NCI-H510A (cell line): ENCODE results near the gene SAMD14.

Source experiments
- DNase-seq: peaks from one replicate; lab custom pipeline; 2025; lab: John Stamatoyannopoulos, UW

SAMD14 gene

DNA sequence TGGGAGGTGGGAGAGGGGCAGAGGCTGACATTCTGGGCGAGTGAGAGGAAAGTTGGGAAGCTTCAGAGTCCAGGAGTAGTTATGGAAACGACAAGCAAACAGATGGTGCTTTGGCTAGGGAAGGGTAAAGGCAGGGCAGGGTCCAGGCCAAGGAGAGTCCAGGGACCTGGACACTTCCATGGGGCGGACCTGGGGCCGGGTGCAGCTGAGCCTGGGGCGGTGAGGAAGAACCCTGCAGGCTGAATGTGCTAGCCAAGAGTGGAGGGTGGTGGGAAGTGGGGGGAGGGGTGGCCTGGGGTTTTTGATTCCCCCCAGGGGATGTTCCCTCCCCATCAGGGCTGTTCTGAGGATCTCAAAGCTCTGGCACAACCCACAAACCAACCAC is 17.9 kb upstream of the SAMD14 start:
- DNase-seq = no peak

DNA sequence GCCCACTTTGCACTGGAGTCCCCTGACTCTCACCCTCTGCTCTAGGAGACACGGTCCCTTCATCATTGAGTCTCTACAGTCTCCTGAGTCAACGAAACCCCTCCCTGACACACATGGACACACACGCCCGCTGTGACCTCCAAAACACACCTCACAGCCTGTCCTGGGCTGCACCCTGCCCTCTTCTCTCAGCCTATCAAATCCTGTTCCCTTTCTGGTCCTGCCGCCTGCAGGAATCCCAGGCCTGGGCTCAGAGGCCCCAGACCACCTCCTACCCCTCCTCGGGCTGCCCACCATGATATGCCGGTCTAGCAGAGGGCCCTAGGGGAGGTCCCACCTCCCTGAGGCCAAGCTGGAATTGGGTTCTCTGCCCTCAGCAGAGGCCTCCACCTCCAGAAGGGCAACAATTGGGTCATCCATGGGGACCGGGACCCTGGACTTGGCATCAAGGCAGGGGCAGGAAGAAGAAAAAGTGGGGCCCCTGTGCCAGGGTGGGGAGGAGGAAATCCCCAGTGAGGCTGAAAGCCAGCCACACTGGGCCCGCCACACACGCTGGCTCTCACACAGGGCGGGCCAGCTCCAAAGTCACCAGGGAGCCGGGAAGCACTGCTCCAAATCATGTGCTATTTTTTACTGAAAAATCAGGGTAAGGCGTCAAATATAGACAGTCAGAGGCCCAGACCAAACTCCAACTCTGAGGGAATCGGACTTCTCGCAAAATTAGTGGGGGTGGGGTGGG is 17.1 kb upstream of the SAMD14 start:
- no peak for DNase-seq

DNA sequence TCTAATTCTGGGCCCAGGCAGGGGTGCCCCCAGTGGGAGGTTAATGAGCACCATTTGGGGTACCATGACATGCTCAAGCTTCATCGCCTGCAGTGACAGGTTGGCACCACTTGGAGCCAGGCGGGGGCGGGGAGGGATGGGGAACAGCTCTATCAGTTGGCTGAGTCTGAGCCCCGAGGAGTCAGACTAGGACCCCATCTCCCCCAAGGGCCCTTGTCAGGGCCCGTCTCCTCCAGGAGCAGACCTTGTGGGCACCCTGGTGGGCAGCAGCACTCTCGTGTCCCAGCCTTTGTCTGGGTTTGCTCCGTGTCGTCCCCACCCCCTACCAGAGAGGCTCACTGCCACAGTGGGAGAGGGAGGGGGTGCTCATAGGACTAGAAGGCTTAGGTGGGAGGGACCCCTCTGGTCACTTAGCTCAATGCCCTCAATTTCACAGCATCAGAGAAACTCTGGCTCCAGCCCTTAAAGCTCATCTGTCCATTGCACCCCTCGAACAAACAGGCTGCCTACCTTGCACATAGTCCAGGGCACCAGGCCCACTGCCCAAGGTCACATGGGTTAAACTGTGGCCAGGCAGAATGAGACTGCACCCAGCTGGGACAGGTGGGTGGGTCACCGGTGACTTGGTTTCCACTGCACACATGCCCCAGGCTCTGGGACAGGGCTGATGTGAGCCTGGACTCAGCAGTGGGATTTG is 16.4 kb upstream of the SAMD14 start:
- DNase-seq = no peak

DNA sequence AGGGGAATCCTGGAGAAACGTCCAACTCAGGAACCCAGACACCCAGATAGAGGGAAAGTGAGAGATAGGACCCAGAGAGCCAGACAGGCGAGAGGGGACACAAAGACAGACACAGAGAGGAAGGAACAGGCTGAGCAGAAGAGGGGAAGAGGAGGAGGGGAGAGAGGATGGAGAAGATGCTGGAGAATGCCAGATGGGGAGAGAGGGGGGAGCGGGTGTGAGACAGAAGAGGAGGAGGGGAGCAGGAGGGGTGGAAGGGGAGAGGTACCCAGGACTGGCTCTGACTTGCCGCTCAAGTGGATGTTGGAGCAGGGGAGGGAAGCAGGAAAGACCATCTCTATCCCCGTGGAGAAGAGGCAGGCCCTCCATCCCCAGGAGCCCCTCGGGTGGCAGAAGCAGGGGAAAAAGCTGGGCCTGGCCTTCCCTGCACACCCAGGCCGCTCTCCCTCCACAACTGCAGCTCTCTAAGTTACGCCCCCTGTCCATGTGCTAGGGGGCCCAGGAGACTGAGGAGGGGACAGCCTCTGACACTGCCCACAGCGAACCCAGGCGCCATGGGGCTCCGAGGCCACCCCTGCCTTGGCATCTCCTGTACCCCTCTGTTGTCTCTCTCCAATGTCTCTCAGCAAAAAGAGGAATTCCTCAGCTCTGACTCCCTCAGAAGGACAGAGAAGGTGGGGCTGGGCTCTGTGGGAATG is 15.7 kb upstream of the SAMD14 start:
- DNase-seq = no peak

DNA sequence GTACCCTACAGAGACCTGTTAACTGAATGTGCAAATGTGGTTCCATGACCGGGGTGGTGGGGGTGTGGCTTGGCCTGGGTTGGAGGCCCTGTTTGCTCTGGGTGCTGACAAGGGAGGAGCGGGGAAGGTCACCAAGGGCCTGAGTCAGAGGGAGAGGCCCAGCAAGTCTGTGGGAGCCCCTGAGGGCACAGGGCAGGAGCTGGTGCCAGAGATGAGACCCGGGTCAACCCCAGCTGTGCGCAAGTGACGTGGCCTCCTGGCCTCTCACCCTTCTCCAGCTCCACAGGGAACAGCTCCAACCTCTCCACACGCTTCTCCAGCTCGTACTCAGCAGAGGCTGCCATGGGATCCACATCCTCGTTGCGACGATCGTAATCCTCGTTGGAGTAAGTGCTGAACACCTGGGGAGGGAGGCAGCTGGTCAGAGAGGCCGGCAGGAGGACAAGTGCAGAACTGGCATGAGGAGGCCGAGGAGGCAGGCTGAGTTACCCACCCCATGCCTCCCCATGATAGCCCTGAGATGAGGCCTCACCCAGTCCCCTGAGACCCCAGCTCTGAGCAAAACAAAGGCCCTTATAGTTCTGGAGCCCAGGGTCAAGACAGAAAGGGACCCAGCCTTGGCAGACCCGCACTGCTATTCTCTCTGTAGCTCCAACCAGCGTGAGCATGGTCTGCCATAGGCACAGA is 15.0 kb upstream of the SAMD14 start:
- no peak for DNase-seq

DNA sequence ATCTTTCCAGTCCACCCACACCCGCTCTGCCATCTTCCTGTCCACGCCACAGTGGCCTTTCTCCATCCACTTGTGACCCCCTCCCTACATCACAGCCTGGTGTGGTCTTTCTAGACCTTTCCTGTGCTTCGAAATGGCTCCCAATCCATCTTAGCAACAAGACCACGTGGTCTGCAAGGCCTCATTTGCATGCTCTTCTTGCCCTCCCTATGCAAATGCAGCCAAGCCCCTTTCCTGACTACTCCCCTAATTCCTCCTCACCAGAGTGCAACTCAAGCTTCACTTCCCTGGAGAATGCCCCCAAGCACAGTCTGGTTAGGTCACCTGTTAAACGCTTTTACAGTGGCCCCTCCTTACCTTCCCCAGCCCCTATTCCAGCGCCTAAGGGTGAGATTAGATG is 14.4 kb upstream of the SAMD14 start:
- DNase-seq = no peak

DNA sequence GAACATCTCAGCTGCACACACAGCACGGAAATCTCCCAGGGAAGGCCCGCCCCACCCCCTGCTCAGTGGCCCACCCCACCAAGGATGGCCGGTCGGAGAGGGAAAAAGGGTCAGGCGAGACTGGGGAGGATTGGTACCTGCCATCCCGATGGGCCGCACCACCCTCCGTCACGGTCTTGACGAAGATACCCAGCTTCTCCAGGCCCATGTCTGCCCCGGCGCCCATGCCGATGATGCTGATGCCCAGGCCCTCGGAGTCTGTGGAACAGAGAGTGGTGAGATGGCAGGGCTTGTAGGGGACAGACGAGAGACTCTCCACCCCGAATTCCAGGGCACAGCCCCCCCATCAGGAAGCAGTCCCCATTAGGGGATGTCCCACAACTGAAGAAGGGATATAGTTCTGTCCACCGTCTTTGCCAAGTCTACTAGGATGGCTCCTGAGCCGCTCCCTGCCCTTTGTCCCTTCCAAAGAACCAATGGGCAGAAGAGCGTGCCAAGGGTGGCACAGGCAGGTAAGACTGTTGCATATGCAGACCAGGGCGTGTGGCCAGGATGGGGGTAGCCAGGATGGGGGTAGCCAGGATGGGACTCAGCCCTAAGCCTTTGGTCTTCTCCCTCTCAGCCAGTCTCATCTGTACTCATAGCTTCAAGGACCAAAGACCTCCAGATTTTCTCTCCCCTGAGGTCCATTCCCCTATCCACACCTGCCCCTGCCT is 13.7 kb upstream of the SAMD14 start:
- no peak for DNase-seq

DNA sequence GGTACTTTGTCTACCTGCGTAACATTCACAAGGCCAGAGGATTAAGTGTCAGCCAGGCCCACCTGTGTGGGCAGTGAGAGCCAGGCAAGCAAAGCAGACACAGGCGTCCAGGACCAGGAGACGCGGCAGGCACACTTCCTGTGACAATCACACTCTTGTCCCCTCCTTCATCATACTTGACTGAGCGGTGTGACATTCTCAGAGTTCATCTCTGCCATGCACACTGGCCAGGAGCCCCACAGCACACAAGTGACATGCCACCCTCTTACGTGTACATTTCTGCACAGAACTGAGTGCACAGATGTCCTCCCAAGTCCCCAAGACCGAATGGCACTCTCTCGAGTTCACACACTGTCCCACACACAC is 11.8 kb upstream of the SAMD14 start:
- DNase-seq = no peak

DNA sequence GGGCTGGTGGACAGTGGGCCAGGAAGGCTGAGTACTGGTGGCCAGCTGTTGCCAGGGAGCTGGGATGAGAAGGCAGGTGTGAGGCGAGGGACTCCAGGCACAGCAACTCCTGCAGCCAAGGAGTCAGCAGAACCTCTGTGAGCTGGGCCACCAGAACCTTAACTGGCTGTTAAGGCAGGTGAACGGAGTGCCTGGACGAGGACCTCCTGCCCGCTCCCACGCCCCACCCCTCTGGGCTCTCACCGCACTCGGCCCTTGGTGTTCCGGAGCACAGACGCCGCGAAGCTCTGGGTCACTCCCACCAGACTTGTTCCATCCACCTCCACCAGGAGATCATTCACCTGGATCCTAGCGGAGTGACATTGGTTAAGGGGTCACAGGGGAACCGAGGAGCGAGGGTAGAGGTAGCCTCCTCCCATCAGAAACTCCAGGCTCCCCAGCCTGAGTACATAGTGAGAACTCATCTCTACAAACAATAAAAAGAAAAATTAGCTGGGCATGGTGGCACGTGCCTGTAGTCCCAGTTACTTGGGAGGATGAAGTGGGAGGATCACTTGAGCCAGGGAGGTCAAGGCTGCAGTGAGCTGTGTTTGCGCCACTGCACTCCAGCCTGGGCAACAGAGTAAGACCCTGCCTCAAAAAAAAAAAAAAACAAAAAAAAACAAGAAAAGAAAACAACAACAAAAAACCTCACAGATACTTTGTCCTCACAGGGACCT is 11.2 kb upstream of the SAMD14 start:
- no peak for DNase-seq

DNA sequence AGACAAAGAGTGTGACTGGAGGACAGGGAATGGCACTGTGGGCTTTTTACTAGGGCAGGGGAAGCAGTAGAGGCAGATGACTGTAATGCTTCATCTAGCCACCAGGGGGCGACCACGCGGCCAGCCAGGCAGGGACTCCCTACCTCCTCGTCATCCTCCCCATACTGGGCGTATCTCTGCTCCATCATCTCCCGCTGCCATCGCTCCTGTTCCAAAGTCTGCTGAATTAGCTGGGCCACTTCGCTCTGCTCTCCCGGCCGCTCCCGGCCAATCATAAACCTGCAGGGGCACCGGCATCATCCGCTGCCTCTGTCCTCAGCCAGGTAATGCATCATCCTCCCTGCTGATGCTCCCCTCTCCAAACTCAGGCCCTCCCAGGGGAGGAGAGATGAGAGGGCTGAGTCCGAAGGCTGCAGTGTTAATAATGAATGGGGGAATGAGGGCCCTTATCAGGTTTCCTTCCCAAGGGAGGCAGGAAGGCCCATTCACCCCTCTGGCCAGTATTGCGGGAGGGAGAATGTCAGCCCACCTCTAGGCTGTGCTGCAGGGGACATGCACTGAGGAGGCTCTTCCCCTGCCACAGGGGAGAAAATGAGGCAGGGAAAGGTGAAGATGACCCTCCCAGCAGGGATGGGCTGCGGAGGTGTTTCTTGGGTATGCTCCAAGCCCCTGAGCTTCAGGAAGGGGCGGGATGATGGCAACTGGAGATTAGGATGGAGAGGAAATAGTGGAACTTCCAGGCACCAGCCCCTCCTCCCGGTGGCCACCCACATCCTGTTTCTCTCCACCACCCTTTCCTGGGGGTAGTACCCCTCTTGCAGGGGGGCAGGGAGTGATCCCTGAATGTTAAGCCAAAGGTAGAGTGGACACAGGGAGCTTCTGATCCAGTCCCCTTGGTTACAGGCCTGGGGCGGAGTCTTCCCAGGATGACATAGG is 10.3 kb upstream of the SAMD14 start:
- DNase-seq = peak; percentile 19

DNA sequence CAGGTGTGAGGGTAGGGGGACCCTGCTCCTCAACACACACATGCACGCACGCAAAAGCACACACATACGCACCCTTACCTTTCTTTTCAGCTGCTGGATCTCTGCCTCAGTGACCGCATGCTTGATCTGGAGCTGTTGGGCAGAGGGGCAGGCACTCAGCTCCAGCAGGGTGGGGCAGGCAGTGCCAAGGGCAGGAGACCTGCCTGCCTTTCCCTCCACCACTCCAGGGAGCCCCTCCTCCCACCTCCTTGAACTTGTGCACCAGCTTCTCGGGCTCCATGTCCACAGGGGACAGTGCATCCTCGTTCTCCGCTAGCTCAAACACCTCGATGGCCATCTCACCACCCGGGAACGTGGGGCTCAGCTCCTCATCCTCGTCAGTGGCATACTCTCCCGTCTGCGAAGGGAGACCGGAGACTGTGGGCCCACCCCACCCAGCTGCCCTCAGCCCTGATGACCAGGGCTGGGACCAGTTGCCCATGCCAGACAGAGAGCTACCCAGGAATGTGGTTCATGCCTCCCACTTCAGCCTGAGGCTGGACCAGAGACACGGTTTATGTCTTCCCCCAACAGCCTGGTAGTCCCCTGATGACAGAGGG is 9.3 kb upstream of the SAMD14 start:
- DNase-seq = no peak

DNA sequence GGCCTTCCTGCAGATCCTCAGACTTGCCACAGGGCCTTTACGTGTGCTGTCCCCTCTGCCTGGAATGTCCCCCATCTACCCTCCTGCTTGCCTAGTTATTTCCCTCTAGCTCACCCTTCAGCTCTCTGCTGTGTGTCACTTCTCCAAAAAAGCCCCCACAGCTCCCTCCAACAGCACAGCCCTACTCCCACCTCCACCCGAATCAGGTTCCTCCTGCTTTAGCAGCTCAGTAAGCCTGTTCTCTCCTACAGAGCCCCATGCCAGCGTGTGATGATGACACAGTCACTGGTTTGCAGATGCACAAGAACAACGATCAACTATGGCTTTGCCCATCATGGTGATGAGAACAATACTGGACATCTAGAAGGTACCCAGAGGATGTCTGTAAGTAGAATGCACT is 7.1 kb upstream of the SAMD14 start:
- no peak for DNase-seq

DNA sequence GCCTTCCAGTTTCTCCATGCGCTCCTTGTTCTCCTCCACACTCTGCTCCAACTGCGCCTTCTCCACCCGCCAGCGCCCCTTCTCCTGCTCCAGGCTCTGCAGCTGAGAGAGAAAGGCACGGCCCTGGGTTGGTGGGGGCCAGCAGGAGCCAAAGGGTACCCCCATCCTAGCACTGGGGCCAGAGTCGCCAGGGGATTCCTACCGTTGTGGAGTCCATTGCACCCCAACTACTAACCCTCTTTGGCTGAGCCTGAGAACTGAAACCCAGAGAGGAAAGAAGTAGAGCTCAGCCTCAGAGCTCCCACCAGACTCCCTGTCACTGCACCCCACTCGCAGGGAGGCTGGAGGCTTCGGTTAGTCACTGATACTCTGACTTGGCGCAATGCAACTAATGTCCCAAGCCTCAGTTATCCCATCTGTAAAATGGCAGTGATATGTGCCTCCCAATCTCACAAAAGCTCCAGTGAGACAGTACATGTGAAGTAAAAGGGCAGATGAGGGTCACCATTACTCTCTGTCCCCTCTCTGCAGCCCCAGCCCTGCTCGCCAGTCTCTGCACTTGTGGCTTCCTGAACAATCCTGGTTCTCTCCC is 6.2 kb upstream of the SAMD14 start:
- DNase-seq = no peak

DNA sequence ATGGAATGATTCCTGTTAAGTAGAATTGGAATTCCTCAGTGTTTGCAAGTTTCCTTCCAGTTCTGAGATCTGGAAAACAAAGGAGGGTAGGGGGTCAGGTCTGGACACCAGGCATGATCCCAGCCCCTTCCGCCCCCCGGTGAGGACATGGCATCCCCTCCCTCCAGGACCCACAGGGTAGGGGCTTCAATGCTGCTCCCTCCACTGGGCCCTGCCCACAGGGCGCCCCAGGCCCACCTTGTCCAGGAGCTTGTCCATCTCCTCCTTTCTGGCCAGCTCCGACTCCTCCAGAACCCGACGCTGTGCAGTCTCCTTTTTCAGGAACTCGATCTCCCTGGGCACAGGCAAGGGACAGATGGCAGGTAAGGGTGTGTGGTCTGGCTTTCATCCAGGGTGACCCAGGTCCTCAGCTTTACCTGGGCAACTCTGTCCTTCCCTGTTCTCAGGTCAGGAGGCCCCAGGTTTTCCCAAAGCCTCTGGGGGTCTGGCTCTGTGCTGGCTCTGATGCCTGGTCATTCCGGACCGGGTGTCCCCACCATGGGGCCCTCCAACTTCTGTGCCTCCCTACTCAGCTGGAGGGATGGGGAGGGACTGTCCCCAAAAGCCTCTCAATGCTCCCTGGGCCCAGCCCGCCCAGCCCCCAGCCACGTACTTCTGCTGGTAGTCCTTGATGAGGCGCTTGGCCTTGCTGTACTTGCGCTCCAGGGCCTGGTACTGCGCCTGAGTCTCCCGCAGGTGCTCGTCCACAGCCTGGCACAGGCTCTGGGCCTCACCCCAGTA is 5.5 kb upstream of the SAMD14 start:
- no peak for DNase-seq

DNA sequence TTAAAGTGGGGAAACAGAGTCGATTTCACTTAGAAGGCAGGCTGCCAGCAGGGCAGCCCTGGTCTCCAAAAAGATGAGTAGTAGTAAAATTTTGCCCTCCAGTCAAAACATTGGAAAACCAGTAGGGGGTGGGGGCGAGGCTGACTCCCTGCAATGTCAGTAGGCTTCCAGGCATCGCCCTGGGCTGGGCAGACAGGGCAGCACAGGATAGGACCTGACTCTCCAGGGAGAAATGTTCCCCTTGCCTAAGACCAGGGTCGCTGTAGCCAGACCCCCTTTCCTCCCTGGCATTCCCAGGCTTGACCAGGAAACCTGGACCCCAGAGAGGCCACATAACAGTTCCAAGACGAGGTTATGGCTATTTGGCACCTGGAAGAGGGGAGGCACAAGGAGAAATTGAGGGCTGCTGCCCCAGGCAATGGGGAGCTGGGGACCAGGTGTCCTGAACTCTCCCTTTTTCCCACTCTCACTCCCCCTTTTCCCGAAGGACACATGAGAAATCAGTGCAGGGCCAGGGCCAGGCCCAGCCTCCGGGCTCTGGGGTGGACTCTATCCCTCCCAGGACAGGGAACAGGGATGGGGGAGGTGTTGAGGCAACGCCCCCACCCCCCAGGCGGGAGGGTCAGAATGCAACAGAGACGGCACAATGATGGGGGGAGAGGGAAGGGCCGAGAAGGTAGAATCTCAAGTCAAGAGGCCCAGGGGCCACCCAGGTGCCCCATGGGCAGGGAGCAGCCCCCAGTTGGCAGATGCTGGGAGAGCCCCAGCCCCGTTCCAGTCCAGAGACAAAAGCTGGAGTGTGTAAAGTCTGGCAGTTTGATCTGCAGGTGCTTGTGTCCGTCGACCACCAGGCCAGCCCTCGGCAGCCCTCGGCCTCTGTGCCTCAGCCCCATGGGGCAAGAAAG is 4.5 kb upstream of the SAMD14 start:
- no peak for DNase-seq

DNA sequence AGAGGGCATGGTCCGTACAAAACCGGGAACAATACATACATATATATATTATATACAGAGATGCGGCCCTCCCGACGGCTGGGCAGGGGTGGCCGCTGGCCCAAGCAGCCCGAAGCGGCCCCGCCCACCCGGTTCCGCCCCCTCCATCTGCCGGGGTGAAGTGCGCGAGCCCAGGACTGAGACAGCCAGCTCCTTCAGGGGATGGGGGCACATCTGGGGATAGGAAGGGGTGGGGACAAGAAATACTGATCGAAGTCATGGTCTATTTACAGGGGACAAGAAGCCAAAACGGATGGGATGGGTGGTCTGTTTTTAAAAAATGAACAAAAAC is 3.8 kb upstream of the SAMD14 start:
- no peak for DNase-seq

DNA sequence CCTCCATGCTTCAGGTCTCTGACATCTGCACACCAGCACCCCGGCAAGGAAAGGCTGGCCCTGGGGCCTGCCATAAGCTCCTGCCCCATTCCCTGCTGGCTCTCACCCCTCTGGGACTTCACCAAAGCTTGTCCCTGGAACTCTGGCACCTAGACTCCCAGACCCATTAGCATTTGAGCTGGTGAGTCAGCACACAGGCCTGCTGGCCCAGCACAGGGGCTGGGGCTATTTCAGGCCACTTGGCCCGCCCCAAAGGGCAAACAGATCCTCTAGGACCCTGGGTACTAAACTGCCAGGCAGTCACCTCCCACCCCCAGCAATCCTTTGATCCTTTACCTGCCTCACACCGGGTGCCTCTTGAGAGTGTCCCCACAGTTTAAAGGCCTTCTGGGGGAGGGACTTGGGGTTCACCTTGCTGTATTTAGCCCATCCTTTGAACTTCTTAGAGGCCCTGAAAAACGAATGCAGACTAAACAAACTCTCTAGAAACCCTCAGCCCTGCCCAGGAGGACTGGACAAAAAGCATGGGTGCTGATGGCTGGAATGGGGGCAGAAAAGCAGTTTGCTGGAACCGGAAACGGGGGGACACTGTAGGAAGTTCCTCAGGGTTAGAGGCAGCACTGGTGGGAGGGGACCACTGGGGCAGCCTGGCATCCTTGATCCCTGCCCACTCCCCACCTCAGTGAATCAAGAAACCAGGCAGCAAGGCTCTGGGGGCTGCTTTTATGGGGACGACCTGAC is 3.2 kb upstream of the SAMD14 start:
- no peak for DNase-seq
